Fibroblast of villous mesenchyme (primary cell): ENCODE results near the gene MAMDC2. TPM values are rescaled to one million over a fixed set of nuclear protein-coding genes. Genes with fewer than 3 reads are reported as not detected.

Experiments used
- DNase-seq: peaks from one replicate; pipeline ENCODE4 v3.0.0-alpha.2; 2010; ENCODE audit warnings: low read depth
- H3K4me3 ChIP-seq: 2 replicates; pipeline ENCODE4 v1.5.1; 2011; ENCODE audit warnings: low read depth, mild to moderate bottlenecking, low read length
- CTCF ChIP-seq: IDR thresholded peaks from 2 replicates; pipeline ENCODE4 v1.5.1; 2012; ENCODE audit warnings: low read depth, mild to moderate bottlenecking, low read length; ENCODE audit not compliant: insufficient read depth
- total RNA-seq: library from RNA; depleted of rRNA; stranded (reverse); fragments of >200 nt; gene quantifications from 2 replicates; pipeline ENCODE4 v1.2.3, GENCODE V29; 2012

Gene MAMDC2
- total RNA-seq, 1 donor, result 22.9 TPM

DNA sequence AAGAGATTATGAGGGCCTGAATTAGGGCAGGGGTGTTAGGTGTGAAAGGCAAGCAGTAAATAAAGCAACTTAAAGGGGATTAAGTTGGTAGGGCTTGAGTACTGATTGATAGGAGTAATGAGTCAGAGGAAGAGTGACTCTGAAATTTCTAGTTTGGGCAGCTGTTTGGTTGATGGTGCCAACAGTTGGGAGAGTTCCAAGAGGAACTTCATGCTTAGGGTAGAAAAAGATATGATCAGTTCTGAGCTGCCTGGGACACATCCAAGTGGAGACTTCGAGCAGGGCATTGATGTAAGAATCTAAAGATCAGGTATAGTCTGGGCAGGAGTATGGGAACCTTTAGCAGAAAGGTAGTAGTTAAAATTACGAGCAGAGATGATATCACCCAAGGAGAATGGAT is 10.2 kb downstream of the MAMDC2 start:
- H3K4me3 ChIP-seq, result no peak overlapping the region
- no peak for DNase-seq
- no peak for TF ChIP-seq CTCF

- no peak for DNase-seq
- no peak overlapping the region for H3K4me3 ChIP-seq
- TF ChIP-seq CTCF, result no peak
Observed at GRCh38 chr9:70054521-70054920, 10.9 kb downstream of the MAMDC2 start.

GRCh38 chr9:70055406-70056210 is 12.0 kb downstream of the MAMDC2 start:
- H3K4me3 ChIP-seq, result no peak overlapping the region
- DNase-seq, result no peak
- no peak for TF ChIP-seq CTCF

- no peak overlapping the region for H3K4me3 ChIP-seq
- no peak for DNase-seq
- no peak for TF ChIP-seq CTCF
Observed at GRCh38 chr9:70056211-70056944, 12.7 kb downstream of the MAMDC2 start.

DNA sequence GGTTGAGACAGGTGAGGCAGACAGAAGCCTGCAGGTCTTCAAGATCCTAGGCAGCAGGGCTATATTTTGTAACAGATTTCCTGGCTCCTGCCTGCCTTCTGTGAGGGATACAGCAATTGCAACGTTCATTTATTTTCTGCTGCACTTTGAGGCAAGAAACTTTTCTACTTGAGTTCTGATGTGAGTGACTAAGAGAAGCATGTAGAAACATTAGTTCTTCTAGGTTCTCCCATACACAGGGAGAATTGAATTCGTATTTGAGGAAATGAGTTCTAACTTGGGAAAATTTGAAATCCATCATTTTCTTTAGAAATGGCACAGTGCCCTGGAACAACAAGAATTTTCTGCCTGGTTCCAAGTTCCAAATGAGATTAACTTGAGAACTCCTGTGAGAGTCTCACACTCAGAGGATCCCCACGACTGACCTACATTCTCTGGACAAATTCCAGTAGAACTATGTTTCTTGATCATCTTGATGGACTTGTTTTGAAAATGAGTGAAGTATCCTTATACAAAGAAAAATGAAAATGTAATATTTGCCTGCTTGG is 15.0 kb downstream of the MAMDC2 start:
- no peak for DNase-seq
- H3K4me3 ChIP-seq, result no peak overlapping the region
- TF ChIP-seq CTCF, result no peak

GRCh38 chr9:70060148-70060882 is 16.7 kb downstream of the MAMDC2 start:
- no peak for DNase-seq

More at GRCh38 chr9:70060148-70060882, 16.7 kb downstream of the MAMDC2 start:
- no peak overlapping the region for H3K4me3 ChIP-seq
- no peak for TF ChIP-seq CTCF
